Measurements from ENCODE around the gene NUDT13. TPM values are rescaled to one million over a fixed set of nuclear protein-coding genes. Genes with fewer than 3 reads are reported as not detected.

The NUDT13 gene
- total RNA-seq, 5 donors from 2014 or later (not counting 1 experiment from before 2014, with no cell fraction given) = 0.49 to 3.3 (median 2.2) TPM

GRCh38 chr10:73113551-73113950 lies 3.3 kb downstream of the NUDT13 start:
- H3K4me3 ChIP-seq (ENCODE audit: control insufficient read depth in 1 of 2, extremely low read depth in 1 of 2, low read length in 1 of 2) = no peak overlapping the region
- Mint-ChIP-seq H3K4me1 (peaks cover 10 to 19% (median 15%) of the 10 kb centered on the region in 3 donors), H3K4me3 (no peak overlapping the region), H3K27me3 (no peaks in the 10 kb centered on the region), H3K9me3 (peaks cover 0 to 4% (median 0%) of the 10 kb centered on the region in 3 donors), H3K27ac (no peak overlapping the region), H3K36me3 (peaks cover 13% of the 10 kb centered on the region)
- CTCF ChIA-PET = interaction anchor here in 1 of 2 donors (0.7 to 1.7 kb wide), 2 partner anchors 17 to 34 kb away, joined by 3 to 5 read pairs; partner anchors contain the start of gene P4HA1
- ATAC-seq (replicated peaks in 1 of 4) (no peak), DNase-seq (no peak)
- POLR2A ChIA-PET = interaction anchor here in 1 of 2 donors (0.7 kb wide), 1 partner anchor 126 kb away, joined by 3 read pairs; no protein-coding TSS in a partner anchor
- H3K4me1 ChIP-seq (ENCODE audit: control insufficient read depth in 1 of 2, extremely low read depth in 1 of 2, insufficient read depth in 2 of 2, low read length in 2 of 2) = peaks cover 4% of the 10 kb centered on the region in 2 experiments
- WGBS (ENCODE audit: insufficient coverage) = no CpG with 5 or more reads among the region's 1 CpG
- no peaks in the 10 kb centered on the region for H3K9me3 ChIP-seq
- H3K27ac ChIP-seq (ENCODE audit: low read length) = no peak overlapping the region
- no peaks in the 10 kb centered on the region for H3K36me3 ChIP-seq (ENCODE audit: control insufficient read depth in 2 of 2, extremely low read depth in 1 of 2, insufficient read depth in 1 of 2, low read length in 1 of 2)
- H3K27me3 ChIP-seq (replicated peaks in 1 of 2; ENCODE audit: control insufficient read depth in 2 of 2, extremely low read depth in 1 of 2, insufficient read depth in 2 of 2, low read length in 1 of 2) = no peaks in the 10 kb centered on the region

DNA sequence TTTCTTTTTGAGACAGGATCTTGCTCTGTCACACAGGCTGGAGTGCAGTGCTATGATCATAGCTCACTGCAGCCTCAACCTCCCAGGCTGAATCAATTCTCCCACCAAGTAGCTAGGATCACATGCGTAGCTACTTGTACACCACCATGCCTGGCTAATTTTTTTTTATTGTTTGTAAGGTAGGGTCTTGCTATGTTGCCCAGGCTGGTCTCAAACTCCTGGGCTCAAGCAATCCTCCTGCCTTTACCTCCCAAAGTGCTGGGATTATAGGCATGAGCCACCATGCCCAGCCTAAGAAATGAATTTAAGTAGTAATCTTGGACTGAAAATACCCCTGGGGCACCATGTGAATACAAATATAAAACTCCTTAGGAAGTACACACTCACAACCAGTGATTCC lies 5.8 kb downstream of the NUDT13 start:
- H3K9me3 Mint-ChIP-seq = no peaks in the 10 kb centered on the region
- H3K36me3 Mint-ChIP-seq = peaks cover 9% of the 10 kb centered on the region
- no peaks in the 10 kb centered on the region for H3K27me3 ChIP-seq (replicated peaks in 1 of 2; ENCODE audit: control insufficient read depth in 2 of 2, extremely low read depth in 1 of 2, insufficient read depth in 2 of 2, low read length in 1 of 2)
- WGBS (ENCODE audit: insufficient coverage) = no CpG with 5 or more reads among the region's 1 CpG
- H3K4me3 Mint-ChIP-seq = no peak overlapping the region
- DNase-seq = no peak
- no peaks in the 10 kb centered on the region for H3K27me3 Mint-ChIP-seq
- peaks cover 0 to under 1% of the 10 kb centered on the region in 2 experiments for H3K4me1 ChIP-seq (ENCODE audit: control insufficient read depth in 1 of 2, extremely low read depth in 1 of 2, insufficient read depth in 2 of 2, low read length in 2 of 2)
- ATAC-seq (replicated peaks in 1 of 4) = no peak
- no peak overlapping the region for H3K4me3 ChIP-seq (ENCODE audit: control insufficient read depth in 1 of 2, extremely low read depth in 1 of 2, low read length in 1 of 2)
- H3K9me3 ChIP-seq = no peaks in the 10 kb centered on the region
- H3K27ac ChIP-seq (ENCODE audit: low read length) = no peak overlapping the region
- peaks cover 0 to 9% (median 6%) of the 10 kb centered on the region in 3 donors for H3K4me1 Mint-ChIP-seq
- CTCF ChIA-PET = no interaction called here
- POLR2A ChIA-PET = no interaction called here
- no peaks in the 10 kb centered on the region for H3K36me3 ChIP-seq (ENCODE audit: control insufficient read depth in 2 of 2, extremely low read depth in 1 of 2, insufficient read depth in 1 of 2, low read length in 1 of 2)
- H3K27ac Mint-ChIP-seq = no peak overlapping the region

DNA sequence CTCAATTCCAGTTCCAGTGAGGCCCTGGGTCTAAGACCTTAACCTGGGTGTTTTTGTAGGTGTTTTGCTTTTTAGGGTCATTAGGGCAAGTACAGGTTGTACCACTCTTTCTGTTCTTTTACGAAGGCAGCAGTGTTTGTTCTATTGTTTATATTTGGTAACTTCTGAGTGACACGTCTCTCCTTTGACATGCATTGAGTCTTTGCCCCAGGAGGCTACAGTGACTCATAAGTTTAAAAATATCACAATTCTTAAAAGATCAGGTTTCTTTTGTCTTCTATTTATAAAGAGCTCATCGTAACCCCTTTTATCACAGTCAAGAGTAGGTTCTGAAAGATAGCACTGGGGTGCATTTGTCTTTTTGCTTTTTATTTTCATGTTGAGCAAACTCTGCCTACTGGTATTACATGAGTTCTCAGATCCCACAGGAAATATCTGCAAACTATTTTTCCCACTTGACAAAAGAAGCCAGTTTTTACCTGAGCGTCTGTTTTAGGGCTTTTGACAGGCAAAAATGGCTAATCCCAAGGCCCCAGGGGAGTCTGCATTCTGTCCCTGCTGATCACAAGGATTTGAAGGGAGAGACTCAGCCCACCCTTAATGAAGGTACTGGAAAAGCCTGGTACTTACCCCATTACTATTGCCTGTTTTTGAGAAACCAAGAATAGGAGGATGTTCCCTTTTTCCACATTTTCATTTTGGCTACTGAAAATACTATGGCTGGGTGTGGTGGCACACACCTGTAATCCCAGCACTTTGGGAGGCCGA lies 7.9 kb downstream of the NUDT13 start:
- H3K27ac Mint-ChIP-seq = no peak overlapping the region
- H3K36me3 ChIP-seq (ENCODE audit: control insufficient read depth in 2 of 2, extremely low read depth in 1 of 2, insufficient read depth in 1 of 2, low read length in 1 of 2) = no peaks in the 10 kb centered on the region

DNA sequence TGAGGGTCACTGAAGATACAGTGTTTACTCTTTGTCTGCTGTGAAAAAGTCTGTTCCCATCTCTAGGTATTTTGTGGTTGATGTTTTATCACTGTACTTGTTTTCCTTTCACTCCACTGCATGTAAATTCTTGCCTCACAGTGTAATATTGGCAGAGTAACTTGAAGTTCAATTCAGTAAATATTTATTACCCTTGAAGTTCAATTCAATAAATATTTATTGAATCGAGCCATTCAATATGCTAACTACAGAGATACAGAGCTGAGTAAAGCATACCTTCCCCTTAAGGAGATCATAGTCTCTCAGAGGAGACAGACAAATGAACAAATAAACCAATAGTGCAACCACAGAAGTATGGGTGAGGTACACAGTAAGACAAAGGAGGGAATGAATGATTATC lies 9.2 kb downstream of the NUDT13 start:
- Mint-ChIP-seq H3K27ac (no peak overlapping the region), H3K36me3 (peaks cover 16% of the 10 kb centered on the region)
- CTCF ChIA-PET = no interaction called here

More for the DNA sequence above, 7.9 kb downstream of the NUDT13 start:
- peaks cover 9% of the 10 kb centered on the region for H3K36me3 Mint-ChIP-seq
- H3K9me3 Mint-ChIP-seq = no peaks in the 10 kb centered on the region
- H3K4me3 Mint-ChIP-seq = no peak overlapping the region
- Histone ChIP-seq H3K4me1 (ENCODE audit: control insufficient read depth in 1 of 2, extremely low read depth in 1 of 2, insufficient read depth in 2 of 2, low read length in 2 of 2) (no peaks in the 10 kb centered on the region), H3K27ac (ENCODE audit: low read length) (no peak overlapping the region), H3K4me3 (ENCODE audit: control insufficient read depth in 1 of 2, extremely low read depth in 1 of 2, low read length in 1 of 2) (no peak overlapping the region), H3K27me3 (replicated peaks in 1 of 2; ENCODE audit: control insufficient read depth in 2 of 2, extremely low read depth in 1 of 2, insufficient read depth in 2 of 2, low read length in 1 of 2) (no peaks in the 10 kb centered on the region), H3K9me3 (no peaks in the 10 kb centered on the region)
- DNase-seq (no peak), ATAC-seq (replicated peaks in 1 of 4) (no peak)
- WGBS (ENCODE audit: insufficient coverage) = no CpG with 5 or more reads among the region's 5 CpGs
- no peaks in the 10 kb centered on the region for H3K27me3 Mint-ChIP-seq
- peaks cover 0 to 2% (median 1%) of the 10 kb centered on the region in 3 donors for H3K4me1 Mint-ChIP-seq
- POLR2A ChIA-PET = no interaction called here
- CTCF ChIA-PET = interaction anchor here in 1 of 2 donors (0.5 kb wide), 1 partner anchor 23 kb away, joined by 3 read pairs; no protein-coding TSS in a partner anchor

GRCh38 chr10:73119952-73120351 lies 9.7 kb downstream of the NUDT13 start:
- WGBS (ENCODE audit: insufficient coverage) = 100% methylated on average over 2 of the region's 4 CpGs

More for the DNA sequence above, 9.2 kb downstream of the NUDT13 start:
- Histone ChIP-seq H3K27ac (ENCODE audit: low read length) (no peak overlapping the region), H3K36me3 (ENCODE audit: control insufficient read depth in 2 of 2, extremely low read depth in 1 of 2, insufficient read depth in 1 of 2, low read length in 1 of 2) (peaks cover 0 to 3% of the 10 kb centered on the region in 2 donors), H3K4me1 (ENCODE audit: control insufficient read depth in 1 of 2, extremely low read depth in 1 of 2, insufficient read depth in 2 of 2, low read length in 2 of 2) (no peaks in the 10 kb centered on the region), H3K9me3 (no peaks in the 10 kb centered on the region), H3K27me3 (replicated peaks in 1 of 2; ENCODE audit: control insufficient read depth in 2 of 2, extremely low read depth in 1 of 2, insufficient read depth in 2 of 2, low read length in 1 of 2) (no peaks in the 10 kb centered on the region), H3K4me3 (ENCODE audit: control insufficient read depth in 1 of 2, extremely low read depth in 1 of 2, low read length in 1 of 2) (no peak overlapping the region)
- Mint-ChIP-seq H3K4me1 (peaks cover 0 to 2% (median 1%) of the 10 kb centered on the region in 3 donors), H3K9me3 (no peaks in the 10 kb centered on the region), H3K27me3 (no peaks in the 10 kb centered on the region), H3K4me3 (no peak overlapping the region)
- POLR2A ChIA-PET = no interaction called here
- ATAC-seq (replicated peaks in 1 of 4) (no peak), DNase-seq (no peak)
- no CpG with 5 or more reads among the region's 1 CpG for WGBS (ENCODE audit: insufficient coverage)

GRCh38 chr10:73126343-73126742 lies 16.1 kb downstream of the NUDT13 start:
- ATAC-seq (replicated peaks in 1 of 4) (no peak), DNase-seq (no peak)
- WGBS (ENCODE audit: insufficient coverage) = 94% methylated on average over 2 of the region's 2 CpGs
- H3K36me3 ChIP-seq (ENCODE audit: control insufficient read depth in 2 of 2, extremely low read depth in 1 of 2, insufficient read depth in 1 of 2, low read length in 1 of 2) = peaks cover 4 to 39% of the 10 kb centered on the region in 2 donors
- H3K27me3 ChIP-seq (replicated peaks in 1 of 2; ENCODE audit: control insufficient read depth in 2 of 2, extremely low read depth in 1 of 2, insufficient read depth in 2 of 2, low read length in 1 of 2) = no peaks in the 10 kb centered on the region
- H3K27ac ChIP-seq (ENCODE audit: low read length) = no peak overlapping the region
- Mint-ChIP-seq H3K4me1 (no peaks in the 10 kb centered on the region), H3K27ac (no peak overlapping the region), H3K9me3 (no peaks in the 10 kb centered on the region), H3K36me3 (peaks cover 31% of the 10 kb centered on the region), H3K27me3 (no peaks in the 10 kb centered on the region), H3K4me3 (no peak overlapping the region)
- no peak overlapping the region for H3K4me3 ChIP-seq (ENCODE audit: control insufficient read depth in 1 of 2, extremely low read depth in 1 of 2, low read length in 1 of 2)
- ChIA-PET POLR2A (no interaction called here), CTCF (no interaction called here)
- no peaks in the 10 kb centered on the region for H3K9me3 ChIP-seq
- H3K4me1 ChIP-seq (ENCODE audit: control insufficient read depth in 1 of 2, extremely low read depth in 1 of 2, insufficient read depth in 2 of 2, low read length in 2 of 2) = no peaks in the 10 kb centered on the region

More at GRCh38 chr10:73119952-73120351, 9.7 kb downstream of the NUDT13 start:
- H3K4me3 Mint-ChIP-seq = no peak overlapping the region
- H3K9me3 Mint-ChIP-seq = no peaks in the 10 kb centered on the region
- ChIA-PET POLR2A (no interaction called here), CTCF (no interaction called here)
- Histone ChIP-seq H3K9me3 (no peaks in the 10 kb centered on the region), H3K27me3 (replicated peaks in 1 of 2; ENCODE audit: control insufficient read depth in 2 of 2, extremely low read depth in 1 of 2, insufficient read depth in 2 of 2, low read length in 1 of 2) (no peaks in the 10 kb centered on the region), H3K36me3 (ENCODE audit: control insufficient read depth in 2 of 2, extremely low read depth in 1 of 2, insufficient read depth in 1 of 2, low read length in 1 of 2) (peaks cover 0 to 3% of the 10 kb centered on the region in 2 donors), H3K4me3 (ENCODE audit: control insufficient read depth in 1 of 2, extremely low read depth in 1 of 2, low read length in 1 of 2) (no peak overlapping the region), H3K4me1 (ENCODE audit: control insufficient read depth in 1 of 2, extremely low read depth in 1 of 2, insufficient read depth in 2 of 2, low read length in 2 of 2) (no peaks in the 10 kb centered on the region), H3K27ac (ENCODE audit: low read length) (no peak overlapping the region)
- H3K27ac Mint-ChIP-seq = no peak overlapping the region
- DNase-seq (no peak), ATAC-seq (replicated peaks in 1 of 4) (no peak)
- H3K27me3 Mint-ChIP-seq = no peaks in the 10 kb centered on the region
- peaks cover 0 to 2% (median 1%) of the 10 kb centered on the region in 3 donors for H3K4me1 Mint-ChIP-seq
- H3K36me3 Mint-ChIP-seq = peaks cover 16% of the 10 kb centered on the region

Measured in T-cell (primary cell).